Stimulated activated CD4-positive, alpha-beta T cell treated with anti-CD3 and anti-CD28 coated beads, TNF-alpha, amount 100 ng/mL, for 24 hours (primary cell): ENCODE data around the gene PYGO2.
"Not testable (repeated sequence)": the region's sequence is repeated elsewhere in the genome, so short reads cannot be mapped to it uniquely, and the experiment has no call there.

Source experiments
- DNase-seq, 3 experiments: peaks; one replicate each; pipeline ENCODE4 v3.0.0-alpha.2; 2020; ENCODE audit warnings: low read depth in 3 of 3

PYGO2 gene

GRCh38 chr1:155000726-155001424 lies 39.3 kb upstream of the PYGO2 start:
- peak in 2 of 3 experiments; percentile 57 to 90 for DNase-seq

GRCh38 chr1:155000411-155000725 lies 38.8 kb upstream of the PYGO2 start:
- DNase-seq = no peak

- DNase-seq = peak in 1 of 3 experiments; percentile 81
Measured at GRCh38 chr1:154999571-155000410, 38.2 kb upstream of the PYGO2 start.

- DNase-seq = peak in 1 of 3 experiments; percentile 82
Measured at GRCh38 chr1:154998818-154999570, 37.4 kb upstream of the PYGO2 start.

- no peak for DNase-seq
Measured at GRCh38 chr1:154998201-154998780, 36.7 kb upstream of the PYGO2 start.

- DNase-seq = no peak
Measured at GRCh38 chr1:154996966-154997701, 35.6 kb upstream of the PYGO2 start.

- DNase-seq = not testable (repeated sequence)
Measured at GRCh38 chr1:154995301-154995983, 33.9 kb upstream of the PYGO2 start.

GRCh38 chr1:154994591-154994990 lies 33.0 kb upstream of the PYGO2 start:
- DNase-seq = no peak

- DNase-seq = no peak
Measured at GRCh38 chr1:154994269-154994587, 32.6 kb upstream of the PYGO2 start.

GRCh38 chr1:154993572-154994268 lies 32.1 kb upstream of the PYGO2 start, which contains the start of gene LENEP:
Gene LENEP, plus strand, starts transcription at chr1:154993586. Its CDS starts 22 bp downstream, at chr1:154993608.
- no peak for DNase-seq

GRCh38 chr1:154992721-154993571 lies 31.4 kb upstream of the PYGO2 start:
- no peak for DNase-seq

- no peak for DNase-seq
Measured at GRCh38 chr1:154990276-154990675, 28.7 kb upstream of the PYGO2 start.

GRCh38 chr1:154989195-154989860 lies 27.7 kb upstream of the PYGO2 start:
- no peak for DNase-seq

GRCh38 chr1:154988058-154988954 lies 26.7 kb upstream of the PYGO2 start:
- DNase-seq = no peak

- no peak for DNase-seq
Measured at GRCh38 chr1:154987326-154987725, 25.7 kb upstream of the PYGO2 start.

GRCh38 chr1:154986736-154987135 lies 25.2 kb upstream of the PYGO2 start:
- DNase-seq = not testable (repeated sequence)

- DNase-seq = no peak
Measured at GRCh38 chr1:154983776-154984466, 22.3 kb upstream of the PYGO2 start.
